Retinal pigment epithelial cell (primary cell): ENCODE results near the gene RAET1L.
A peak's percentile ranks its signal among the peaks of the same experiment; 100 is the strongest.
"Not testable (repeated sequence)": the region's sequence is repeated elsewhere in the genome, so short reads cannot be mapped to it uniquely, and the experiment has no call there.

Source experiments
- DNase-seq: peaks from one replicate; pipeline ENCODE4 v3.0.0-alpha.2; 2010; ENCODE audit warnings: low read depth
- H3K4me3 ChIP-seq: 2 replicates; pipeline ENCODE4 v1.5.1; 2011; ENCODE audit warnings: mild to moderate bottlenecking, low read length, control low read depth, moderate library complexity
- TF ChIP-seq, protein P1 (sequence below): conservative IDR thresholded peaks from 2 replicates; pipeline ENCODE4 v1.5.1; 2011; ENCODE audit warnings: low read depth, low read length, control low read depth, inconsistent platforms

RAET1L gene

DNA sequence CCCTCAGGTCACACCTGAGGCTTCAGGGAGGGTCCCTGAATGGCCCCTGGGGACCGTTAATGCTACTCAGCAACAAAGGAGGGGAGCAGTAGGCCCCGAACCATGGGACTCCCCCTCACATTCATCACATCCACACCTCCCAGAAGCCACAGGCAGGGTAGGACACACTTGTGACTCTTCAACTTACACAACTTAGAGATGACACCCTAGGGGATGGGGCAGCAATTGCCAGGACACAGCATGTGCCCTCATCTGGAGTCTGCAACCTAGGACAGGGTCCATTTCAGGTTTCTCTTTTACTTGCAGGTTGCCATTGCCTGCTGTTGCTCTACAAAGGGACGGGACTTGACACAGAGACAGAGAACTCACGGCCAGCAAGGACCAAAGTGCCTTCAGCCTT lies 42.8 kb upstream of the RAET1L start:
- TF ChIP-seq, protein P1, sequence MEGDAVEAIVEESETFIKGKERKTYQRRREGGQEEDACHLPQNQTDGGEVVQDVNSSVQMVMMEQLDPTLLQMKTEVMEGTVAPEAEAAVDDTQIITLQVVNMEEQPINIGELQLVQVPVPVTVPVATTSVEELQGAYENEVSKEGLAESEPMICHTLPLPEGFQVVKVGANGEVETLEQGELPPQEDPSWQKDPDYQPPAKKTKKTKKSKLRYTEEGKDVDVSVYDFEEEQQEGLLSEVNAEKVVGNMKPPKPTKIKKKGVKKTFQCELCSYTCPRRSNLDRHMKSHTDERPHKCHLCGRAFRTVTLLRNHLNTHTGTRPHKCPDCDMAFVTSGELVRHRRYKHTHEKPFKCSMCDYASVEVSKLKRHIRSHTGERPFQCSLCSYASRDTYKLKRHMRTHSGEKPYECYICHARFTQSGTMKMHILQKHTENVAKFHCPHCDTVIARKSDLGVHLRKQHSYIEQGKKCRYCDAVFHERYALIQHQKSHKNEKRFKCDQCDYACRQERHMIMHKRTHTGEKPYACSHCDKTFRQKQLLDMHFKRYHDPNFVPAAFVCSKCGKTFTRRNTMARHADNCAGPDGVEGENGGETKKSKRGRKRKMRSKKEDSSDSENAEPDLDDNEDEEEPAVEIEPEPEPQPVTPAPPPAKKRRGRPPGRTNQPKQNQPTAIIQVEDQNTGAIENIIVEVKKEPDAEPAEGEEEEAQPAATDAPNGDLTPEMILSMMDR: no peak
- peak overlapping the region; percentile 74 for H3K4me3 ChIP-seq
- DNase-seq: no peak

DNA sequence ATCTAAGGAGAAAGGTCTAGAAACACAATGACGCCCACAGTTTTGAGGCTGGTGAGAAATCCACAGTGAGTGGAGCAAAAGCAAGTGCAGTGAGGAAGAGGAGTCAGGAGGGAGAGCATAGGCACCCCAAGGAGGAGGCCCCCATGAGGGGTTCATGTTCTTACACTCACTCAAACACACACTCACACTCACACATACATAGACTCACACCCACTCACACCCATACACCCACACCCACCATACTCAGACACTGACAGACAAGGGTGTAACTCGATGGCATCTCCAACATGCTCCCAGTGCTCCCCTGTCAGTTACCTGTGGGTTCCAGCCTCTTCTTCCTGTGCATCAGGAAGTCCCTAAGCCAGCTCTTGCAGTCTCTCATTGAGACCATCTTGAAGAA lies 39.8 kb upstream of the RAET1L start:
- no peak for DNase-seq
- TF ChIP-seq, protein P1: no peak
- no peak overlapping the region for H3K4me3 ChIP-seq

DNA sequence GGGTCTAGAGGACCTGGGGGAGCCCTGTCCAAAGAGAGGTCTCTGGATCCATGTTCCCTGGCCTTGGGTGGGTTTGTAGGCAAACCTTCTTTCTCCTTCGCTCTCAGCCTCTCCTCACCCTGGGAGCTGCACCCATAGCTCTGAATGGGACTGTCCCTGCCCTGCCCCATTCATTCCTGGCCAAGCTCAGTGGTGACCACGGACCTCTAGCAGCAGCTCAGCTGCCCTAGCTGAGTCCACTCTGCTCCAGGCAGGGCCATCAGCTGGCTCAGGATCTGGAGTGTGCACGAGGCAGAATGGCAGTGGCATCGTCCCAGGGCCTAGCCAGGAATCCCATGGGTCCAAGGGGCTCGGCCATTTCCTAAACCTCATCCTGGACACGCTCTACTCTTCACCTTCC lies 38.3 kb upstream of the RAET1L start:
- DNase-seq: no peak
- TF ChIP-seq, protein P1: no peak
- no peak overlapping the region for H3K4me3 ChIP-seq

DNA sequence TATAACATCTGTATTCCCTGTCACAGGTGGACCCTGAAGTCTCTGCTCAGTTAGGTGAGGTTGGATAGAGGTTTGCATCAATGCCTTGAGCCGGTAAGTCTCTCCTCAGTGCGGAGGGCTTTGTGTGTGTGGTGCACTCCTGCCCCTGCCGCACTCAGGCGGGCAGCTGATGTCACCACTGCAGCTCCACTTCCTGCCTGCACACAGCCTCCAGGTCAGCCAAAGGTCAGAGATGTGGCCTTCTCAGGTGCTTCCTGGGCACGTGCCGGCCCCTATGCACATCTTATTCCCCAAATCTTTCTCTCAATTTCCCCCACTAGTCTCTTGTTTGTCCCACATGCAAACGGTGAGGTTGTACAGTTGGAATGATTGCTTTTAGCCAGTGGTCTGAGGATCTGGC lies 34.6 kb upstream of the RAET1L start:
- DNase-seq, H3K4me3 ChIP-seq: not testable (repeated sequence)

DNA sequence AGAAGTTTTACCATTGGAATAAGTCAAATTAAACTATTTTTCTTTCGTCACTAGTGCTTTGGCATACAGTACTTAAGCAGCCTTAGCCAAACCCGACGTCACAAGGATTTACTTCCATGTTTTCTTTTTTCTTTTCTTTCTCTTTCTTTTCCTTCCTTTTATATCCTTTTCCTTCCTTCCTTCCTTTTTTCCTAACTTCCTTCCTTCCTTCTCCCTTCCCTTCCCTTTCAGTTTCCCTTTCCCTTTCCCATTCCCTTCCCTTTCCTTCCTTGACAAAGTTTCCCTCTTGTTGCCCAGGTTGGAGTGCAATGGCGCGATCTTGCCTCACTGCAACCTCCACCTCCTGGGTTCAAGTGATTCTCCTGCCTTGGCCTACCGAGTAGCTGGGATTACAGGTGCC lies 33.7 kb upstream of the RAET1L start:
- DNase-seq: no peak
- TF ChIP-seq, protein P1: no peak
- no peak overlapping the region for H3K4me3 ChIP-seq

DNA sequence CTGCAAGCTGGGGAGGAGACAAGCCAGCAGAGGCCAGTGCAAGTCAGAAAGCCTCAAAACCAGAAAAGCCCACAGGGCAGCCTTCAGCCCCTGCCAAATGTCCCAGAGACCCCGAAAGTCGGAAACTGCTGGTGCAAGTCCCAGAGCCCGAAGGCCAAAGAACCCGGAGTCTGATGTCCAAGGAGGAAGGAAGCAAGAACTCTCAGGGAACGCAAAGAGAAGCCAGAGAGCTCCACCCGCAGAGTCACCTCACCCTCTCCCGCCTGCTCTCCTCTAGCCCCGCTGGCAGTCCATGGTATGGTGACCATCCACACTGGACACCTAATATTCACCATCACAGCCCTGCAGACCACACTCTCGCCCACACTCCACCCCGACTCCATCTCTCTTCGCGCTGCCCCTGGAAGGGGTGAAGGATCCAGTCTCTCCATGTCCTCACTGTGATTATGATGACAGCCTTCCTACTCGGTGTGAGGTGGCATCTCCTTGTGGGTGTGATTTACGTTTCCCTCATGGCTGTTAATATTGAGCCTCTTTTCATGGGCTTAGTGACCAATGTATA lies 33.0 kb upstream of the RAET1L start:
- no peak overlapping the region for H3K4me3 ChIP-seq
- DNase-seq: no peak
- TF ChIP-seq, protein P1: no peak

DNA sequence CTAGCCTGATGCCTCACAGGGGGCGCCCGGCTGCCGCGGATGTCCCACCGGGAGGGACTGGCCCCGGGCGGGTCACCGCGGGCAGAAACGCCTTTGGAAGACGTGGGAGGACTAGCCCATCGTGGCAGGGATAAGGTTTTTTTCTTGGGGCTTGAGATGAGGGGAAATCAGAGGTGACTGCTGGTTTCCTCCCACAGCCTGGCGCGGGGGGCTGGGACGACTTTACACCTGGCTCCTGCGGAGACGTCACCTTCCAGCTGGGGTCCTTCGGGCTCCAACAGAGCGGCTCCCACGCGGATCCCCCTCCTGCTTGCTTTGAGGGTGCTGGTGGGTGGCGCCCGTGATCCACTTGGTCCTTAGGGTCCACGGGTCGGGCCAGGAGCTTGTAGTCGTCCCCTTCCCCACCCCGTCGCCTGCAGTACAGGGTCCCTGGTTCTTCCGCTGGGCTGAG lies 32.2 kb upstream of the RAET1L start:
- TF ChIP-seq, protein P1: no peak
- no peak for DNase-seq
- H3K4me3 ChIP-seq: no peak overlapping the region

DNA sequence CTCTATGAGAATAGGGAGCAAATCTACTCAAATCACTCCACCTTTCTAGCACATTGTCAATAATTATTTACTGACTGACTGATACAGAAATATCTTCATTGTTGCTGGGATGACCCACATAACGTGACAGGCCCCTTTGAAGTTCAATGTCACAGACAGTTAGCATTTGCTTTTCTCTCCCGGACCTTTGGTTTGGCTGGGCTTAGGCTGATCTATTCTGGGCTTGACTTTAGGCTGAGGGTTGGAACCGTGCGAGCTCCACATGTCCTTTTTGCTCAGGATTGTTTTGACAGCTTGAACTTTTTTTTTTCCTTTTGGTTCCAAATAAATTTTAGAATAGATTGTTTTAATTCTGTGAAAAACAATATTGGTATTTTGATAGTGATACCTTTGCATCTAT lies 31.6 kb upstream of the RAET1L start:
- H3K4me3 ChIP-seq: no peak overlapping the region
- DNase-seq: no peak
- TF ChIP-seq, protein P1: no peak
